Astrocyte (in vitro differentiated cells and primary cell): Measurements from ENCODE around the gene OR2Y1. TPM values are rescaled to one million over a fixed set of nuclear protein-coding genes. Genes with fewer than 3 reads are reported as not detected.
A peak's percentile ranks its signal among the peaks of the same experiment; 100 is the strongest.

Experiments
- DNase-seq: peaks from one replicate; pipeline ENCODE4 v3.0.0-alpha.2; 2010; ENCODE audit warnings: low read depth
- FAIRE-seq: peaks from 2 replicates; lab custom pipeline; 2011; peaks lifted over from hg19 to GRCh38; lab: Jason Lieb, UNC
- H2AFZ ChIP-seq: 2 replicates; pipeline ENCODE4 v1.6.0; 2012; ENCODE audit warnings: low read depth, low read length, inconsistent platforms
- H3K27ac ChIP-seq: 2 replicates; pipeline ENCODE4 v1.5.1; 2011; ENCODE audit warnings: low read depth, low read length, inconsistent platforms
- H3K27me3 ChIP-seq: 2 replicates; pipeline ENCODE4 v1.6.0; 2011; ENCODE audit warnings: low read length, inconsistent platforms; ENCODE audit not compliant: insufficient read depth
- H3K36me3 ChIP-seq: 2 replicates; pipeline ENCODE4 v1.5.1; 2011; ENCODE audit warnings: low read length, inconsistent platforms; ENCODE audit not compliant: insufficient read depth
- H3K4me1 ChIP-seq: 2 replicates; pipeline ENCODE4 v1.5.1; 2011; ENCODE audit warnings: low read length, inconsistent platforms; ENCODE audit not compliant: insufficient read depth
- H3K4me2 ChIP-seq: 2 replicates; pipeline ENCODE4 v1.6.0; 2012; ENCODE audit warnings: low read length, inconsistent platforms
- H3K4me3 ChIP-seq: 2 replicates; pipeline ENCODE4 v1.5.1; 2011; ENCODE audit warnings: low read depth, mild to moderate bottlenecking, low read length, inconsistent platforms; ENCODE audit not compliant: insufficient read depth
- H3K79me2 ChIP-seq: 2 replicates; pipeline ENCODE4 v1.6.0; 2012; ENCODE audit warnings: mild to moderate bottlenecking, low read length, inconsistent platforms; ENCODE audit not compliant: insufficient read depth
- H3K9ac ChIP-seq: 2 replicates; pipeline ENCODE4 v1.6.0; 2012; ENCODE audit warnings: mild to moderate bottlenecking, low read length, inconsistent platforms
- H3K9me3 ChIP-seq: 2 replicates; pipeline ENCODE4 v1.5.1; 2012; ENCODE audit warnings: low read depth, mild to moderate bottlenecking, low read length, inconsistent platforms; ENCODE audit not compliant: insufficient read depth
- H4K20me1 ChIP-seq: 2 replicates; pipeline ENCODE4 v1.6.0; 2012; ENCODE audit warnings: low read length, inconsistent platforms; ENCODE audit not compliant: insufficient read depth
- H3K27ac Mint-ChIP-seq: one replicate; pipeline ENCODE4 v1.8.0; 2021; ENCODE audit warnings: mild to moderate bottlenecking, mixed read lengths; ENCODE audit not compliant: unreplicated experiment
- H3K27me3 Mint-ChIP-seq: one replicate; pipeline ENCODE4 v1.8.0; 2021; ENCODE audit warnings: low read depth, mixed read lengths; ENCODE audit not compliant: unreplicated experiment
- H3K36me3 Mint-ChIP-seq: one replicate; pipeline ENCODE4 v1.8.0; 2021; ENCODE audit warnings: low read depth, mixed read lengths; ENCODE audit not compliant: unreplicated experiment
- H3K4me1 Mint-ChIP-seq: one replicate; pipeline ENCODE4 v1.8.0; 2021; ENCODE audit warnings: low read depth, mixed read lengths; ENCODE audit not compliant: unreplicated experiment
- H3K4me3 Mint-ChIP-seq: one replicate; pipeline ENCODE4 v1.8.0; 2021; ENCODE audit warnings: mild to moderate bottlenecking, moderate library complexity, mixed read lengths; ENCODE audit not compliant: unreplicated experiment
- H3K9me3 Mint-ChIP-seq: one replicate; pipeline ENCODE4 v1.8.0; 2021; ENCODE audit warnings: mild to moderate bottlenecking, mixed read lengths; ENCODE audit not compliant: unreplicated experiment
- EZH2 ChIP-seq: IDR thresholded peaks from 2 replicates; pipeline ENCODE4 v1.6.1; 2012; ENCODE audit warnings: mild to moderate bottlenecking, low read length, inconsistent platforms; ENCODE audit not compliant: insufficient read depth
- total RNA-seq: library from RNA; stranded (reverse); gene quantifications from 2 replicates; pipeline ENCODE4 v1.2.1, GENCODE V29; 2021
- TF ChIP-seq, protein P1 (sequence below): IDR thresholded peaks from 2 replicates; pipeline ENCODE4 v1.5.1; 2011; ENCODE audit warnings: low read depth, mild to moderate bottlenecking, inconsistent platforms, low read length, moderate library complexity; ENCODE audit not compliant: insufficient read depth

OR2Y1 gene
- total RNA-seq, 1 donor from 2014 or later: not detected

GRCh38 chr5:180718810-180719453 is 20.9 kb downstream of the OR2Y1 start:
- no peaks in the 10 kb centered on the region for H3K27me3 ChIP-seq
- no peak for FAIRE-seq
- H3K9me3 Mint-ChIP-seq: no peaks in the 10 kb centered on the region

GRCh38 chr5:180717989-180718388 is 21.9 kb downstream of the OR2Y1 start:
- DNase-seq: no peak
- Histone ChIP-seq H2AFZ (no peak overlapping the region), H3K27me3 (no peaks in the 10 kb centered on the region), H3K4me2 (no peak overlapping the region), H3K4me1 (no peaks in the 10 kb centered on the region), H4K20me1 (no peaks in the 10 kb centered on the region), H3K79me2 (no peaks in the 10 kb centered on the region), H3K9ac (no peak overlapping the region), H3K9me3 (no peaks in the 10 kb centered on the region), H3K36me3 (no peaks in the 10 kb centered on the region), H3K4me3 (no peak overlapping the region), H3K27ac (no peak overlapping the region)
- Mint-ChIP-seq H3K9me3 (no peaks in the 10 kb centered on the region), H3K4me1 (no peaks in the 10 kb centered on the region), H3K27me3 (no peaks in the 10 kb centered on the region), H3K36me3 (no peaks in the 10 kb centered on the region), H3K4me3 (no peak overlapping the region), H3K27ac (no peak overlapping the region)
- no peak for FAIRE-seq
- TF ChIP-seq EZH2: no peak
- TF ChIP-seq, protein P1, sequence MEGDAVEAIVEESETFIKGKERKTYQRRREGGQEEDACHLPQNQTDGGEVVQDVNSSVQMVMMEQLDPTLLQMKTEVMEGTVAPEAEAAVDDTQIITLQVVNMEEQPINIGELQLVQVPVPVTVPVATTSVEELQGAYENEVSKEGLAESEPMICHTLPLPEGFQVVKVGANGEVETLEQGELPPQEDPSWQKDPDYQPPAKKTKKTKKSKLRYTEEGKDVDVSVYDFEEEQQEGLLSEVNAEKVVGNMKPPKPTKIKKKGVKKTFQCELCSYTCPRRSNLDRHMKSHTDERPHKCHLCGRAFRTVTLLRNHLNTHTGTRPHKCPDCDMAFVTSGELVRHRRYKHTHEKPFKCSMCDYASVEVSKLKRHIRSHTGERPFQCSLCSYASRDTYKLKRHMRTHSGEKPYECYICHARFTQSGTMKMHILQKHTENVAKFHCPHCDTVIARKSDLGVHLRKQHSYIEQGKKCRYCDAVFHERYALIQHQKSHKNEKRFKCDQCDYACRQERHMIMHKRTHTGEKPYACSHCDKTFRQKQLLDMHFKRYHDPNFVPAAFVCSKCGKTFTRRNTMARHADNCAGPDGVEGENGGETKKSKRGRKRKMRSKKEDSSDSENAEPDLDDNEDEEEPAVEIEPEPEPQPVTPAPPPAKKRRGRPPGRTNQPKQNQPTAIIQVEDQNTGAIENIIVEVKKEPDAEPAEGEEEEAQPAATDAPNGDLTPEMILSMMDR: no peak

More at GRCh38 chr5:180718810-180719453, 20.9 kb downstream of the OR2Y1 start:
- Histone ChIP-seq H3K4me1 (no peaks in the 10 kb centered on the region), H3K9me3 (no peaks in the 10 kb centered on the region), H3K4me2 (no peak overlapping the region), H2AFZ (no peak overlapping the region), H3K27ac (no peak overlapping the region), H3K36me3 (no peaks in the 10 kb centered on the region), H3K4me3 (no peak overlapping the region), H3K79me2 (no peaks in the 10 kb centered on the region), H4K20me1 (no peaks in the 10 kb centered on the region), H3K9ac (no peak overlapping the region)
- peaks cover 2% of the 10 kb centered on the region for H3K27me3 Mint-ChIP-seq
- no peaks in the 10 kb centered on the region for H3K4me1 Mint-ChIP-seq
- TF ChIP-seq EZH2: no peak
- TF ChIP-seq, protein P1: peak; percentile 62
- H3K27ac Mint-ChIP-seq: no peak overlapping the region
- DNase-seq: peak; percentile 2
- no peaks in the 10 kb centered on the region for H3K36me3 Mint-ChIP-seq
- H3K4me3 Mint-ChIP-seq: no peak overlapping the region

- Histone ChIP-seq H3K79me2 (no peaks in the 10 kb centered on the region), H2AFZ (no peak overlapping the region), H3K9ac (no peak overlapping the region), H3K4me3 (no peak overlapping the region), H3K36me3 (no peaks in the 10 kb centered on the region), H4K20me1 (no peaks in the 10 kb centered on the region), H3K4me2 (no peak overlapping the region), H3K9me3 (no peaks in the 10 kb centered on the region), H3K4me1 (no peaks in the 10 kb centered on the region), H3K27me3 (no peaks in the 10 kb centered on the region), H3K27ac (no peak overlapping the region)
- peaks cover 5% of the 10 kb centered on the region for H3K9me3 Mint-ChIP-seq
- DNase-seq: peak; percentile 2
- no peaks in the 10 kb centered on the region for H3K36me3 Mint-ChIP-seq
- peaks cover 2% of the 10 kb centered on the region for H3K4me1 Mint-ChIP-seq
- no peak for FAIRE-seq
- no peak overlapping the region for H3K27ac Mint-ChIP-seq
- H3K27me3 Mint-ChIP-seq: no peaks in the 10 kb centered on the region
- no peak overlapping the region for H3K4me3 Mint-ChIP-seq
- TF ChIP-seq, protein P1: no peak
- no peak for TF ChIP-seq EZH2
Observed at GRCh38 chr5:180704362-180704761, 35.5 kb downstream of the OR2Y1 start.
